H1 (cell line): Measurements from ENCODE around the gene PPIH. TPM values are rescaled to one million over a fixed set of nuclear protein-coding genes. Genes with fewer than 3 reads are reported as not detected.
"Not testable (repeated sequence)": the region's sequence is repeated elsewhere in the genome, so short reads cannot be mapped to it uniquely, and the experiment has no call there.

Source experiments
- CTCF ChIA-PET: fragments of 300-600 bp; sonication (Branson Sonifier 250); formaldehyde crosslinking; loops from one replicate; lab custom pipeline; 2021; ENCODE audit not compliant: partially characterized antibody; lab: Charles Lee
- POLR2A ChIA-PET: fragments of 300-600 bp; sonication (Branson Sonifier 250); formaldehyde crosslinking; loops from one replicate; lab custom pipeline; 2021; ENCODE audit warnings: inconsistent platforms; ENCODE audit not compliant: partially characterized antibody; lab: Charles Lee
- DNase-seq, 2 experiments: peaks; one replicate each; pipeline versions ENCODE4 v3.0.0 to v3.0.0-alpha.2; 2010 to 2022; ENCODE audit warnings: low spot score in 2 of 2, low read depth in 1 of 2, mixed read lengths in 1 of 2
- FAIRE-seq: peaks from 2 replicates; lab custom pipeline; 2011; peaks lifted over from hg19 to GRCh38; lab: Jason Lieb, UNC
- H2AFZ ChIP-seq: 2 replicates; pipeline ENCODE4 v1.8.1; 2012; ENCODE audit warnings: low read length, inconsistent platforms
- H2AK5ac ChIP-seq: 2 replicates; pipeline ENCODE4 v1.6.1; 2013; ENCODE audit warnings: low read depth, low read length
- H2BK120ac ChIP-seq: replicated peaks from 2 replicates; pipeline ENCODE3; 2013; ENCODE audit warnings: low read depth, low read length, inconsistent platforms
- H2BK12ac ChIP-seq: 2 replicates; pipeline ENCODE4 v1.6.1; 2013; ENCODE audit warnings: low read depth, low read length
- H2BK15ac ChIP-seq: 2 replicates; pipeline ENCODE4 v1.6.1; 2013; ENCODE audit warnings: low read length
- H2BK20ac ChIP-seq: 2 replicates; pipeline ENCODE4 v1.6.1; 2013; ENCODE audit warnings: low read length
- H2BK5ac ChIP-seq: 2 replicates; pipeline ENCODE4 v1.6.1; 2013; ENCODE audit warnings: low read depth, low read length
- H3K14ac ChIP-seq: 2 replicates; pipeline ENCODE4 v1.6.1; 2013; ENCODE audit warnings: inconsistent platforms; ENCODE audit not compliant: insufficient read length
- H3K18ac ChIP-seq: 2 replicates; pipeline ENCODE4 v1.6.1; 2013; ENCODE audit warnings: low read length; ENCODE audit errors: extremely low read depth
- H3K23ac ChIP-seq: 2 replicates; pipeline ENCODE4 v1.6.1; 2013; ENCODE audit warnings: inconsistent platforms; ENCODE audit not compliant: insufficient read length
- H3K23me2 ChIP-seq: 2 replicates; pipeline ENCODE4 v1.6.1; 2013; ENCODE audit warnings: low read depth, low read length
- H3K27ac ChIP-seq: 2 replicates; pipeline ENCODE4 v1.6.1; 2011; ENCODE audit warnings: low read depth, low read length, inconsistent platforms
- H3K27me3 ChIP-seq, 4 experiments: replicated peaks in 1 of 4; 1 replicate in 1 of 4; 2 replicates in 3 of 4; pipeline versions ENCODE4 v1.6.1 to v1.8.1; 2011 to 2013; ENCODE audit warnings: low read length in 3 of 4, mild to moderate bottlenecking in 3 of 4, inconsistent platforms in 2 of 4, mixed read lengths in 2 of 4, moderate library complexity in 1 of 4; ENCODE audit not compliant: control insufficient read depth in 3 of 4, insufficient read depth in 3 of 4; ENCODE audit errors: extremely low read depth in 1 of 4
- H3K36me3 ChIP-seq, 4 experiments: 2 replicates each; pipeline versions ENCODE4 v1.6.1 to v1.8.1; 2011 to 2013; ENCODE audit warnings: mild to moderate bottlenecking in 4 of 4, low read length in 3 of 4, moderate library complexity in 2 of 4, control low read depth in 1 of 4, inconsistent platforms in 1 of 4; ENCODE audit not compliant: insufficient read depth in 4 of 4, control insufficient read depth in 2 of 4
- H3K4ac ChIP-seq: replicated peaks from 2 replicates; pipeline ENCODE3; 2013; ENCODE audit warnings: low read length, low read depth, mixed read lengths, inconsistent platforms; ENCODE audit not compliant: insufficient read length
- H3K4me1 ChIP-seq, 4 experiments: replicated peaks in 1 of 4; 1 replicate in 1 of 4; 2 replicates in 3 of 4; pipeline versions ENCODE4 v1.6.1 to v1.8.1; 2011 to 2013; ENCODE audit warnings: low read length in 3 of 4, inconsistent platforms in 2 of 4, mixed read lengths in 1 of 4; ENCODE audit not compliant: insufficient read depth in 4 of 4, control insufficient read depth in 3 of 4
- H3K4me2 ChIP-seq, 2 experiments: 2 replicates each; pipeline versions ENCODE4 v1.6.1 to v1.8.1; 2011 to 2013; ENCODE audit warnings: low read depth in 2 of 2, low read length in 2 of 2, control low read depth in 1 of 2, inconsistent platforms in 1 of 2, mild to moderate bottlenecking in 1 of 2; ENCODE audit not compliant: insufficient read depth in 1 of 2
- H3K4me3 ChIP-seq, 4 experiments: fragments of 200-600, 300-600 bp in 1 of 4; sonication (generic), shearing (Covaris generic), sonication (Bioruptor Twin) in 1 of 4; 2 replicates each; pipeline versions ENCODE4 v1.5.1 to v1.8.1; 2011 to 2016; ENCODE audit warnings: low read length in 4 of 4, low read depth in 3 of 4, control low read depth in 2 of 4, inconsistent platforms in 2 of 4, mild to moderate bottlenecking in 2 of 4, mixed read lengths in 1 of 4, moderate library complexity in 1 of 4; ENCODE audit not compliant: insufficient read depth in 2 of 4; ENCODE audit errors: extremely low read depth in 1 of 4
- H3K56ac ChIP-seq: replicated peaks from 2 replicates; pipeline ENCODE3; 2013; ENCODE audit warnings: low read depth, mild to moderate bottlenecking, mixed read lengths, low read length, inconsistent platforms; ENCODE audit not compliant: insufficient read length
- H3K79me1 ChIP-seq: 2 replicates; pipeline ENCODE4 v1.6.1; 2013; ENCODE audit warnings: low read depth, low read length, control low read depth
- H3K79me2 ChIP-seq, 2 experiments: 2 replicates each; pipeline versions ENCODE4 v1.6.1 to v1.8.1; 2012 to 2013; ENCODE audit warnings: low read length in 2 of 2, mild to moderate bottlenecking in 2 of 2, inconsistent platforms in 1 of 2; ENCODE audit not compliant: insufficient read depth in 2 of 2, control insufficient read depth in 1 of 2
- H3K9ac ChIP-seq, 4 experiments: replicated peaks in 1 of 4; 1 replicate in 1 of 4; 2 replicates in 3 of 4; pipeline versions ENCODE4 v1.6.1 to v1.8.1; 2011 to 2013; ENCODE audit warnings: low read depth in 3 of 4, low read length in 3 of 4, control low read depth in 2 of 4, mild to moderate bottlenecking in 2 of 4, moderate library complexity in 2 of 4, inconsistent platforms in 1 of 4; ENCODE audit errors: extremely low read depth in 1 of 4
- H3K9me3 ChIP-seq, 2 experiments: 2 replicates each; pipeline versions ENCODE4 v1.6.1 to v1.8.1; 2012 to 2013; ENCODE audit warnings: mild to moderate bottlenecking in 2 of 2, moderate library complexity in 2 of 2, control low read depth in 1 of 2, inconsistent platforms in 1 of 2, low read depth in 1 of 2, low read length in 1 of 2, mixed read lengths in 1 of 2; ENCODE audit not compliant: insufficient read depth in 2 of 2
- H4K20me1 ChIP-seq, 2 experiments: replicated peaks in 1 of 2; 2 replicates each; pipeline versions ENCODE3 to v1.8.1; 2011 to 2013; ENCODE audit warnings: inconsistent platforms in 2 of 2, low read length in 2 of 2, mild to moderate bottlenecking in 1 of 2; ENCODE audit not compliant: insufficient read depth in 2 of 2, control insufficient read depth in 1 of 2
- H4K5ac ChIP-seq: 2 replicates; pipeline ENCODE4 v1.6.1; 2013; ENCODE audit warnings: low read length, low read depth, mixed read lengths, inconsistent platforms; ENCODE audit not compliant: insufficient read length
- H4K8ac ChIP-seq: 2 replicates; pipeline ENCODE4 v1.8.0; 2013; ENCODE audit warnings: mild to moderate bottlenecking, moderate library complexity, low read length, inconsistent platforms; ENCODE audit not compliant: insufficient read depth; ENCODE audit errors: extremely low read depth
- H4K91ac ChIP-seq: replicated peaks from 2 replicates; pipeline ENCODE3; 2013; ENCODE audit warnings: low read length, mixed read lengths, inconsistent platforms; ENCODE audit not compliant: insufficient read length
- WGBS, 2 experiments: shearing (Covaris generic) in 1 of 2; methylation state at CpG; one replicate each; pipeline versions ENCODE4 v1.1.6 to v1.1.7; 2013 to 2015; ENCODE audit warnings: low lambda C conversion rate in 2 of 2, mixed read lengths in 2 of 2, inconsistent platforms in 1 of 2, low coverage in 1 of 2, missing lambda C conversion rate in 1 of 2; ENCODE audit not compliant: insufficient replicate concordance in 2 of 2, insufficient coverage in 1 of 2, insufficient read length in 1 of 2; ENCODE audit errors: extremely low coverage in 1 of 2, missing lambda C conversion rate in 1 of 2; 5-methylcytosine and 5-hydroxymethylcytosine counted together
- polyA plus RNA-seq, 7 experiments: library from polyadenylated mRNA; depleted of rRNA in 3 of 7; stranded (reverse) in 5 of 7; unstranded in 2 of 7; fragments of >200 nt in 5 of 7; fragments of 200-250 nt in 2 of 7; gene quantifications; 1 replicate in 5 of 7; 2 replicates in 1 of 7; 4 replicates in 1 of 7; pipeline versions ENCODE4 v1.2.1 to v1.2.3, GENCODE V29; 2011 to 2013; ENCODE audit warnings: missing spikeins in 2 of 7, mixed read lengths in 2 of 7
- total RNA-seq: library from RNA; stranded (reverse); fragmentation: NEBNext Ultra II Directional; extraction: Animal tissue kit (Norgen Biotek cat#: 25700); gene quantifications from 2 replicates; pipeline ENCODE4 v1.2.1, GENCODE V29; 2021

The PPIH gene
- total and polyA plus RNA-seq, 2 of the 8 experiments (the other 6 are each of a cell fraction or from before 2014, with no cell fraction given) = 78.1 to 91.5 TPM

GRCh38 chr1:42722403-42722802 lies 64.2 kb downstream of the PPIH start:
- H4K8ac ChIP-seq, FAIRE-seq, H2BK20ac ChIP-seq, H3K14ac ChIP-seq, H2BK12ac ChIP-seq, H3K79me2 ChIP-seq, H3K36me3 ChIP-seq, H3K4me1 ChIP-seq, H3K23me2 ChIP-seq, H2AFZ ChIP-seq, H3K23ac ChIP-seq, H3K9ac ChIP-seq, H2BK120ac ChIP-seq, H3K27ac ChIP-seq, H2BK5ac ChIP-seq, H3K4me2 ChIP-seq, H3K56ac ChIP-seq, H3K4ac ChIP-seq, H4K20me1 ChIP-seq, H2BK15ac ChIP-seq, H4K91ac ChIP-seq, H3K79me1 ChIP-seq, H3K9me3 ChIP-seq, H3K18ac ChIP-seq, H4K5ac ChIP-seq, H3K4me3 ChIP-seq, H3K27me3 ChIP-seq, DNase-seq, H2AK5ac ChIP-seq: not testable (repeated sequence)
- 100% methylated on average over 1 of the region's 2 CpGs; no CpG with 5 or more reads in 1 of the 2 experiments for WGBS, 2 experiments
- POLR2A ChIA-PET = interaction anchor here (1.0 kb wide), 1 partner anchor 302 kb away, joined by 3 read pairs; no protein-coding TSS in a partner anchor
- CTCF ChIA-PET = interaction anchor here (0.7 kb wide), 1 partner anchor 1831 kb away, joined by 3 read pairs; no protein-coding TSS in a partner anchor
